Sigmoid colon (tissue), 7 donors: ENCODE results near the gene PLK3. TPM values are rescaled to one million over a fixed set of nuclear protein-coding genes. Genes with fewer than 3 reads are reported as not detected.
A peak's percentile ranks its signal among the peaks of the same experiment; 100 is the strongest.

Source experiments
- DNase-seq: peaks from one replicate; pipeline ENCODE4 v3.0.0-alpha.2; 2019
- H3K27ac ChIP-seq, 4 donors: fragments of 200-600 bp; sonication (generic); one replicate each; pipeline ENCODE4 v1.5.1; 2016 to 2019; ENCODE audit warnings: mild to moderate bottlenecking in 1 of 4
- H3K27me3 ChIP-seq, 3 donors: fragments of 200-600 bp; sonication (generic); one replicate each; pipeline ENCODE4 v1.5.1; 2019; ENCODE audit warnings: mild to moderate bottlenecking in 1 of 3
- H3K36me3 ChIP-seq, 4 donors: fragments of 200-600 bp; sonication (generic); one replicate each; pipeline ENCODE4 v1.5.1; 2016 to 2019
- H3K4me1 ChIP-seq, 4 donors: fragments of 200-600 bp; sonication (generic); one replicate each; pipeline ENCODE4 v1.5.1; 2017 to 2019
- H3K4me3 ChIP-seq, 4 donors: fragments of 200-600 bp; sonication (generic); one replicate each; pipeline ENCODE4 v1.5.1; 2017 to 2019; ENCODE audit warnings: mild to moderate bottlenecking in 2 of 4, moderate library complexity in 1 of 4
- H3K9me3 ChIP-seq, 4 donors: fragments of 200-600 bp in 3 of 4; sonication (generic) in 3 of 4; one replicate each; pipeline versions ENCODE4 v1.5.1 to v1.6.1; 2013 to 2019
- CTCF ChIP-seq, 4 experiments: fragments of 450-650 bp in 3 of 4; fragments of 200-600 bp in 1 of 4; IDR thresholded peaks; one replicate each; pipeline ENCODE4 v1.5.1; 2016 to 2019; ENCODE audit warnings: antibody characterized with exemption in 4 of 4, mild to moderate bottlenecking in 3 of 4, moderate library complexity in 2 of 4
- EP300 ChIP-seq, 4 donors: sonication (generic); formaldehyde crosslinking; IDR thresholded peaks; one replicate each; pipeline ENCODE4 v1.6.1; 2017; ENCODE audit warnings: antibody characterized with exemption in 4 of 4
- POLR2A ChIP-seq, 2 donors: fragments of 450-650 bp; IDR thresholded peaks; one replicate each; pipeline ENCODE4 v1.6.1; 2016; ENCODE audit warnings: antibody characterized with exemption in 2 of 2, mild to moderate bottlenecking in 2 of 2, moderate library complexity in 2 of 2
- POLR2AphosphoS5 ChIP-seq, 4 donors: sonication (generic); formaldehyde crosslinking; IDR thresholded peaks; one replicate each; pipeline ENCODE4 v1.6.1; 2017; ENCODE audit warnings: antibody characterized with exemption in 4 of 4
- WGBS, 2 donors: extraction: QIAGEN DNeasy Blood & Tissue Kit; methylation state at CpG; one replicate each; pipeline ENCODE4 v1.1.7; 2013; 5-methylcytosine and 5-hydroxymethylcytosine counted together
- intact Hi-C: fragments of 100-400 bp; cut with DNase I; formaldehyde crosslinking; loops from one replicate; pipeline ENCODE4 v1.15.1; 2023
- polyA plus RNA-seq, 3 donors: library from polyadenylated mRNA; stranded (reverse); fragments of 200-250 nt; gene quantifications; one replicate each; pipeline ENCODE4 v1.2.3, GENCODE V29; 2013
- total RNA-seq, 4 donors: library from RNA; depleted of rRNA; stranded (reverse); fragments of >200 nt; gene quantifications; one replicate each; pipeline ENCODE4 v1.1.0, GENCODE V29; 2016
- donor health status: healthy with polysubstance abuse.
- donor health status: Bipolar disorder and iron deficiency.
- donor health status: healthy.

Gene PLK3
- total and polyA plus RNA-seq, 7 donors: 7.2 to 28.1 (median 10.2) TPM

GRCh38 chr1:44786841-44787426, 13.2 kb upstream of the PLK3 start:
- Histone ChIP-seq H3K27ac (peak overlapping the region; percentile 41 to 70 (median 64)), H3K9me3 (no peaks in the 10 kb centered on the region), H3K4me1 (peaks cover 0 to 34% (median 25%) of the 10 kb centered on the region in 4 donors), H3K36me3 (peaks cover 0 to under 1% (median 0%) of the 10 kb centered on the region in 4 donors), H3K4me3 (peak overlapping the region in 2 of 4 donors; percentile 55 to 61), H3K27me3 (no peaks in the 10 kb centered on the region)
- TF ChIP-seq EP300 (IDR thresholded peaks at IDR 0.05) (no peak), POLR2AphosphoS5 (IDR thresholded peaks at IDR 0.05) (no peak), CTCF (IDR thresholded peaks at IDR 0.05) (no peak), POLR2A (IDR thresholded peaks at IDR 0.05) (no peak)
- no peak for DNase-seq
- WGBS, 2 donors: 79 to 83% methylated on average over 9 of the region's 9 CpGs
- intact Hi-C loops: loop anchor here (1.0 to 5.0 kb wide), 3 partner anchors 35 to 225 kb away; partner anchors contain the start of genes HECTD3 and UROD

- no peaks in the 10 kb centered on the region for H3K9me3 ChIP-seq
- peaks cover 0 to 34% (median 25%) of the 10 kb centered on the region in 4 donors for H3K4me1 ChIP-seq
- H3K4me3 ChIP-seq: no peak overlapping the region
- DNase-seq: no peak
- WGBS, 2 donors: 94 to 95% methylated on average over 10 of the region's 10 CpGs
- no peaks in the 10 kb centered on the region for H3K36me3 ChIP-seq
- intact Hi-C loops: loop anchor here (5.0 kb wide), 2 partner anchors 35 to 225 kb away; partner anchors contain the start of genes HECTD3 and UROD
- no peak for TF ChIP-seq POLR2AphosphoS5 (IDR thresholded peaks at IDR 0.05)
- no peak for TF ChIP-seq EP300 (IDR thresholded peaks at IDR 0.05)
- no peak for TF ChIP-seq POLR2A (IDR thresholded peaks at IDR 0.05)
- TF ChIP-seq CTCF (IDR thresholded peaks at IDR 0.05): no peak
- no peaks in the 10 kb centered on the region for H3K27me3 ChIP-seq
- no peak overlapping the region for H3K27ac ChIP-seq
Measured at GRCh38 chr1:44787506-44787905, 12.7 kb upstream of the PLK3 start.

- TF ChIP-seq EP300 (IDR thresholded peaks at IDR 0.05): no peak
- no peak for TF ChIP-seq POLR2A (IDR thresholded peaks at IDR 0.05)
- no peak for TF ChIP-seq CTCF (IDR thresholded peaks at IDR 0.05)
- no peak for TF ChIP-seq POLR2AphosphoS5 (IDR thresholded peaks at IDR 0.05)
- H3K36me3 ChIP-seq: no peaks in the 10 kb centered on the region
- intact Hi-C loops: loop anchor here (5.0 kb wide), 2 partner anchors 34 to 224 kb away; partner anchors contain the start of genes HECTD3 and UROD
- WGBS, 2 donors: 81 to 91% methylated on average over 9 of the region's 9 CpGs
- DNase-seq: no peak
- peaks cover 0 to 34% (median 24%) of the 10 kb centered on the region in 4 donors for H3K4me1 ChIP-seq
- no peak within 1 kb of the TSS for H3K27ac ChIP-seq
- no peaks in the 10 kb centered on the region for H3K9me3 ChIP-seq
- no peak within 1 kb of the TSS for H3K4me3 ChIP-seq
- H3K27me3 ChIP-seq: no peaks in the 10 kb centered on the region
Measured at GRCh38 chr1:44788120-44788860, 11.9 kb upstream of the PLK3 start, which contains the start of gene BEST4. TSS of gene BEST4 (minus strand) at chr1:44788170. CDS start at chr1:44787705, 465 bp downstream.

GRCh38 chr1:44790968-44791801, 9.0 kb upstream of the PLK3 start:
- TF ChIP-seq POLR2AphosphoS5 (IDR thresholded peaks at IDR 0.05): no peak
- no peak for TF ChIP-seq CTCF (IDR thresholded peaks at IDR 0.05)
- no peak for TF ChIP-seq POLR2A (IDR thresholded peaks at IDR 0.05)
- no peak for DNase-seq
- Histone ChIP-seq H3K4me1 (peaks cover 0 to 7% (median 3%) of the 10 kb centered on the region in 4 donors), H3K4me3 (no peak overlapping the region), H3K27ac (peak overlapping the region in 1 of 4 donors; percentile 18), H3K36me3 (no peaks in the 10 kb centered on the region), H3K27me3 (no peaks in the 10 kb centered on the region), H3K9me3 (no peaks in the 10 kb centered on the region)
- intact Hi-C loops: loop anchor here (5.0 kb wide), 1 partner anchor 46 kb away; no protein-coding TSS in a partner anchor
- WGBS, 2 donors: 23 to 59% methylated on average over 7 of the region's 7 CpGs
